HL-60 (cell line): ENCODE measurements around the gene VCP.

Experiments used
- DNase-seq, 2 experiments: peaks; one replicate each; pipeline ENCODE4 v3.0.0-alpha.2; 2010 to 2020; ENCODE audit warnings: low read depth in 1 of 2, low spot score in 1 of 2
- H3K27ac ChIP-seq: fragments of 250-450 bp; sonication (Bioruptor Pico); replicated peaks from 2 replicates; pipeline ENCODE4 v1.5.1; 2020; ENCODE audit warnings: mild to moderate bottlenecking, moderate library complexity
- H3K27me3 ChIP-seq: fragments of 250-450 bp; sonication (Bioruptor Pico); 2 replicates; pipeline ENCODE4 v1.5.1; 2021; ENCODE audit warnings: mild to moderate bottlenecking, moderate library complexity; ENCODE audit not compliant: insufficient read depth, poor library complexity, severe bottlenecking
- H3K4me3 ChIP-seq: replicated peaks from 2 replicates; pipeline ENCODE4 v1.5.1; 2011; ENCODE audit warnings: mild to moderate bottlenecking, control low read depth, low read length; ENCODE audit not compliant: insufficient read depth
- CTCF ChIP-seq: IDR thresholded peaks from one replicate; pipeline ENCODE4 v1.5.1; 2011; ENCODE audit warnings: low read length, control low read depth, inconsistent platforms; ENCODE audit not compliant: insufficient read depth
- GABPA ChIP-seq: IDR thresholded peaks from 2 replicates; pipeline ENCODE4 v1.6.1; 2012; ENCODE audit warnings: low read depth
- POLR2AphosphoS5 ChIP-seq: IDR thresholded peaks from 2 replicates; pipeline ENCODE4 v1.6.1; 2012; ENCODE audit warnings: low read depth
- REST ChIP-seq: IDR thresholded peaks from 2 replicates; pipeline ENCODE4 v1.6.1; 2012; ENCODE audit warnings: low read depth; ENCODE audit not compliant: insufficient replicate concordance
- SPI1 ChIP-seq: IDR thresholded peaks from 2 replicates; pipeline ENCODE4 v1.6.1; 2012; ENCODE audit warnings: low read depth, mild to moderate bottlenecking, borderline replicate concordance

Gene VCP

GRCh38 chr9:35044071-35044470 lies 28.4 kb downstream of the VCP start:
- no peaks in the 10 kb centered on the region for H3K27me3 ChIP-seq
- no peak overlapping the region for H3K27ac ChIP-seq
- TF ChIP-seq CTCF = no peak
- no peak for TF ChIP-seq REST
- no peak for TF ChIP-seq SPI1
- no peak for TF ChIP-seq GABPA
- TF ChIP-seq POLR2AphosphoS5 = no peak
- H3K4me3 ChIP-seq = no peak overlapping the region
- DNase-seq = no peak

GRCh38 chr9:35042891-35043545 lies 29.4 kb downstream of the VCP start:
- no peak overlapping the region for H3K4me3 ChIP-seq
- H3K27ac ChIP-seq = no peak overlapping the region
- DNase-seq = no peak
- TF ChIP-seq POLR2AphosphoS5 (no peak), SPI1 (no peak), CTCF (no peak), REST (no peak), GABPA (no peak)
- no peaks in the 10 kb centered on the region for H3K27me3 ChIP-seq

- H3K27ac ChIP-seq = peak overlapping the region; percentile 14; the same call in 1 of the 2 replicates
- H3K4me3 ChIP-seq = no peak overlapping the region
- DNase-seq = peak in 1 of 2 experiments; percentile 37
- H3K27me3 ChIP-seq = no peaks in the 10 kb centered on the region
- no peak for TF ChIP-seq POLR2AphosphoS5
- TF ChIP-seq SPI1 = no peak
- no peak for TF ChIP-seq REST
- no peak for TF ChIP-seq GABPA
- no peak for TF ChIP-seq CTCF
These were observed 30.3 kb downstream of the VCP start for GRCh38 chr9:35042081-35042604.
